Suprapubic skin (tissue), 4 donors: Measurements from ENCODE around the gene TMEM82. TPM values are rescaled to one million over a fixed set of nuclear protein-coding genes. Genes with fewer than 3 reads are reported as not detected.

ENCODE experiments used
- DNase-seq, 2 donors: peaks; one replicate each; pipeline ENCODE4 v3.0.0-alpha.2; 2019; ENCODE audit warnings: low spot score in 2 of 2
- H3K27ac ChIP-seq: fragments of 200-600 bp; sonication (generic); one replicate; pipeline ENCODE4 v1.5.1; 2019
- H3K27me3 ChIP-seq: fragments of 200-600 bp; sonication (generic); one replicate; pipeline ENCODE4 v1.5.1; 2019
- H3K36me3 ChIP-seq: fragments of 200-600 bp; sonication (generic); one replicate; pipeline ENCODE4 v1.5.1; 2019
- H3K4me1 ChIP-seq: fragments of 200-600 bp; sonication (generic); one replicate; pipeline ENCODE4 v1.5.1; 2019
- H3K4me3 ChIP-seq: fragments of 200-600 bp; sonication (generic); one replicate; pipeline ENCODE4 v1.5.1; 2019; ENCODE audit warnings: mild to moderate bottlenecking
- H3K9me3 ChIP-seq: fragments of 200-600 bp; sonication (generic); one replicate; pipeline ENCODE4 v1.5.1; 2019
- CTCF ChIP-seq, 2 donors: fragments of 200-600 bp in 1 of 2; fragments of 450-650 bp in 1 of 2; sonication (generic) in 1 of 2; IDR thresholded peaks; one replicate each; pipeline ENCODE4 v1.5.1; 2016 to 2019; ENCODE audit warnings: antibody characterized with exemption in 2 of 2, mild to moderate bottlenecking in 1 of 2, moderate library complexity in 1 of 2
- EP300 ChIP-seq: sonication (generic); formaldehyde crosslinking; IDR thresholded peaks from one replicate; pipeline ENCODE4 v1.6.1; 2017; ENCODE audit warnings: antibody characterized with exemption
- POLR2A ChIP-seq, 2 donors: fragments of 450-650 bp; IDR thresholded peaks; one replicate each; pipeline ENCODE4 v1.6.1; 2017; ENCODE audit warnings: antibody characterized with exemption in 2 of 2, mild to moderate bottlenecking in 2 of 2, moderate library complexity in 2 of 2
- POLR2AphosphoS5 ChIP-seq, 3 donors: sonication (generic); formaldehyde crosslinking; IDR thresholded peaks; one replicate each; pipeline ENCODE4 v1.6.1; 2017; ENCODE audit warnings: antibody characterized with exemption in 3 of 3
- WGBS: methylation state at CpG from one replicate; pipeline ENCODE4 v1.1.5; 2018; 5-methylcytosine and 5-hydroxymethylcytosine counted together
- total RNA-seq, 4 donors: library from RNA; depleted of rRNA; stranded (reverse); fragments of >200 nt; gene quantifications; one replicate each; pipeline ENCODE4 v1.1.0, GENCODE V29; 2016

The TMEM82 gene
- total RNA-seq, 4 donors from 2014 or later: not detected

GRCh38 chr1:15712168-15712567 lies 30.1 kb upstream of the TMEM82 start:
- no peak overlapping the region for H3K27ac ChIP-seq
- H3K36me3 ChIP-seq: peaks cover 16% of the 10 kb centered on the region
- H3K27me3 ChIP-seq: no peaks in the 10 kb centered on the region
- H3K4me3 ChIP-seq: no peak overlapping the region
- H3K9me3 ChIP-seq: no peaks in the 10 kb centered on the region
- no peak for TF ChIP-seq POLR2AphosphoS5 (IDR thresholded peaks at IDR 0.05)
- TF ChIP-seq POLR2A (IDR thresholded peaks at IDR 0.05): no peak
- no peak for TF ChIP-seq CTCF (IDR thresholded peaks at IDR 0.05)
- 72% methylated on average over 4 of the region's 4 CpGs for WGBS
- H3K4me1 ChIP-seq: peaks cover 13% of the 10 kb centered on the region
- DNase-seq: no peak

GRCh38 chr1:15714406-15715136 lies 27.7 kb upstream of the TMEM82 start:
- H3K4me1 ChIP-seq: peaks cover 7% of the 10 kb centered on the region
- DNase-seq: no peak
- H3K36me3 ChIP-seq: peaks cover 40% of the 10 kb centered on the region
- TF ChIP-seq EP300 (no peak), CTCF (IDR thresholded peaks at IDR 0.05) (no peak), POLR2AphosphoS5 (IDR thresholded peaks at IDR 0.05) (no peak), POLR2A (IDR thresholded peaks at IDR 0.05) (no peak)
- no peaks in the 10 kb centered on the region for H3K9me3 ChIP-seq
- no peak overlapping the region for H3K27ac ChIP-seq
- H3K4me3 ChIP-seq: no peak overlapping the region
- WGBS: 51% methylated on average over 4 of the region's 4 CpGs
- no peaks in the 10 kb centered on the region for H3K27me3 ChIP-seq

- DNase-seq: no peak
- TF ChIP-seq POLR2A (IDR thresholded peaks at IDR 0.05): no peak
- TF ChIP-seq EP300: no peak
- no peak for TF ChIP-seq POLR2AphosphoS5 (IDR thresholded peaks at IDR 0.05)
- TF ChIP-seq CTCF (IDR thresholded peaks at IDR 0.05): no peak
- peaks cover 7% of the 10 kb centered on the region for H3K4me1 ChIP-seq
- H3K27ac ChIP-seq: no peak overlapping the region
- WGBS: 84% methylated on average over 11 of the region's 11 CpGs
- H3K27me3 ChIP-seq: no peaks in the 10 kb centered on the region
- H3K9me3 ChIP-seq: no peaks in the 10 kb centered on the region
- peaks cover 67% of the 10 kb centered on the region for H3K36me3 ChIP-seq
- no peak overlapping the region for H3K4me3 ChIP-seq
These were observed 24.7 kb upstream of the TMEM82 start for GRCh38 chr1:15717418-15718125.

GRCh38 chr1:15718199-15718601 lies 24.1 kb upstream of the TMEM82 start:
- 86% methylated on average over 8 of the region's 8 CpGs for WGBS
- Histone ChIP-seq H3K4me3 (no peak overlapping the region), H3K27me3 (no peaks in the 10 kb centered on the region), H3K9me3 (no peaks in the 10 kb centered on the region), H3K36me3 (peaks cover 73% of the 10 kb centered on the region), H3K27ac (no peak overlapping the region), H3K4me1 (peaks cover 7% of the 10 kb centered on the region)
- TF ChIP-seq POLR2A (IDR thresholded peaks at IDR 0.05) (no peak), POLR2AphosphoS5 (IDR thresholded peaks at IDR 0.05) (no peak), EP300 (no peak), CTCF (IDR thresholded peaks at IDR 0.05) (no peak)
- no peak for DNase-seq

- no peaks in the 10 kb centered on the region for H3K27me3 ChIP-seq
- peaks cover 5% of the 10 kb centered on the region for H3K4me1 ChIP-seq
- no peak for DNase-seq
- no peaks in the 10 kb centered on the region for H3K9me3 ChIP-seq
- peaks cover 81% of the 10 kb centered on the region for H3K36me3 ChIP-seq
- 94% methylated on average over 12 of the region's 12 CpGs for WGBS
- no peak overlapping the region for H3K4me3 ChIP-seq
- no peak for TF ChIP-seq POLR2A (IDR thresholded peaks at IDR 0.05)
- no peak for TF ChIP-seq EP300
- no peak for TF ChIP-seq POLR2AphosphoS5 (IDR thresholded peaks at IDR 0.05)
- TF ChIP-seq CTCF (IDR thresholded peaks at IDR 0.05): no peak
- no peak overlapping the region for H3K27ac ChIP-seq
These were observed 22.7 kb upstream of the TMEM82 start for GRCh38 chr1:15719381-15720120.
